HepG2 (cell line): ENCODE data around the gene ZNF416. TPM values are rescaled to one million over a fixed set of nuclear protein-coding genes. Genes with fewer than 3 reads are reported as not detected.

Source experiments
- ATAC-seq: fragments of 200-7000 bp; cut with Tn5 transposase; 3 replicates; pipeline ENCODE4 v1.9.1; 2020; ENCODE audit warnings: mild to moderate bottlenecking, moderate library complexity
- BruUV-seq: library from RNA; stranded (reverse); fragments of 400-500 nt; replicated peaks from 2 replicates; lab custom pipeline; 2021; lab: Mats Ljungman, UMichigan
- CTCF ChIA-PET: fragments of 300-600 bp; formaldehyde crosslinking; extraction: SDS; loops from one replicate; lab custom pipeline; 2021; ENCODE audit warnings: low total read pairs, inconsistent platforms, low intra/inter-chr PET ratio; lab: Yijun Ruan, JAX
- POLR2A ChIA-PET: fragments of 350-600 bp; sonication (Branson Sonifier 250); formaldehyde crosslinking; loops from one replicate; lab custom pipeline; 2020; ENCODE audit warnings: antibody characterized with exemption, inconsistent platforms; lab: Yijun Ruan, JAX
- DNase-seq: peaks from one replicate; pipeline ENCODE4 v3.0.0-alpha.2; 2015; ENCODE audit warnings: low spot score
- FAIRE-seq: peaks from 3 replicates; lab custom pipeline; 2011; peaks lifted over from hg19 to GRCh38; lab: Jason Lieb, UNC
- H2AFZ ChIP-seq: one replicate; pipeline ENCODE4 v1.6.1; 2011; ENCODE audit warnings: low read length, inconsistent platforms
- H3K27ac ChIP-seq: fragments of 300-600 bp; 3 replicates; pipeline ENCODE4 v1.8.0; 2011; ENCODE audit warnings: mixed run types, mild to moderate bottlenecking, mixed read lengths, low read length, inconsistent platforms; ENCODE audit not compliant: insufficient read depth; ENCODE audit errors: extremely low read length
- H3K27me3 ChIP-seq, 2 experiments: fragments of 200-600 bp in 1 of 2; 2 replicates in 1 of 2; 3 replicates in 1 of 2; pipeline versions ENCODE4 v1.6.0 to v1.8.0; 2011; ENCODE audit warnings: low read length in 2 of 2, mild to moderate bottlenecking in 2 of 2, moderate library complexity in 2 of 2, inconsistent platforms in 1 of 2; ENCODE audit not compliant: insufficient read depth in 2 of 2, control insufficient read depth in 1 of 2
- H3K36me3 ChIP-seq, 2 experiments: fragments of 200-600 bp in 1 of 2; replicated peaks in 1 of 2; 2 replicates in 1 of 2; 3 replicates in 1 of 2; pipeline versions ENCODE4 v1.5.1 to v1.8.0; 2011; ENCODE audit warnings: low read length in 2 of 2, inconsistent platforms in 1 of 2; ENCODE audit not compliant: insufficient read depth in 2 of 2, control insufficient read depth in 1 of 2
- H3K4me1 ChIP-seq: 2 replicates; pipeline ENCODE4 v1.5.1; 2012; ENCODE audit warnings: low read length, inconsistent platforms; ENCODE audit not compliant: insufficient read depth
- H3K4me2 ChIP-seq: 2 replicates; pipeline ENCODE4 v1.6.0; 2011; ENCODE audit warnings: low read depth, low read length, inconsistent platforms
- H3K4me3 ChIP-seq, 3 experiments: fragments of 200-600 bp in 1 of 3; sonication (generic), shearing (Covaris generic) in 1 of 3; replicated peaks in 1 of 3; 2 replicates each; pipeline ENCODE4 v1.5.1; 2011 to 2016; ENCODE audit warnings: low read length in 3 of 3, inconsistent platforms in 2 of 3, low read depth in 2 of 3, mild to moderate bottlenecking in 2 of 3, control low read depth in 1 of 3, mixed read lengths in 1 of 3; ENCODE audit not compliant: insufficient read depth in 1 of 3
- H3K79me2 ChIP-seq: one replicate; pipeline ENCODE4 v1.6.1; 2011; ENCODE audit warnings: low read length, inconsistent platforms; ENCODE audit not compliant: insufficient read depth
- H3K9ac ChIP-seq: 2 replicates; pipeline ENCODE4 v1.6.0; 2011; ENCODE audit warnings: mild to moderate bottlenecking, low read depth, low read length, inconsistent platforms; ENCODE audit not compliant: insufficient read depth
- H3K9me3 ChIP-seq: 2 replicates; pipeline ENCODE4 v1.5.1; 2012; ENCODE audit warnings: mild to moderate bottlenecking, low read length
- H4K20me1 ChIP-seq: 2 replicates; pipeline ENCODE4 v1.6.0; 2011; ENCODE audit warnings: inconsistent platforms, mild to moderate bottlenecking, low read length, moderate library complexity; ENCODE audit not compliant: insufficient read depth
- ARNT2 ChIP-seq: sonication (generic); formaldehyde crosslinking; IDR thresholded peaks from 2 replicates; pipeline ENCODE4 v1.8.0; 2022; ENCODE audit warnings: mild to moderate bottlenecking, low read depth, missing genetic modification reagents, moderate library complexity
- ATF2 ChIP-seq: sonication (generic); formaldehyde crosslinking; IDR thresholded peaks from 2 replicates; pipeline ENCODE4 v1.4.0; 2020; ENCODE audit warnings: missing genetic modification reagents
- BHLHE40 ChIP-seq: IDR thresholded peaks from 2 replicates; pipeline ENCODE4 v1.6.1; 2011; ENCODE audit warnings: low read length, improper control_type of control experiment
- HES4 ChIP-seq: sonication (generic); formaldehyde crosslinking; IDR thresholded peaks from 2 replicates; pipeline ENCODE4 v1.9.0; 2021; ENCODE audit warnings: mild to moderate bottlenecking, missing genetic modification reagents, borderline replicate concordance
- HNF4A ChIP-seq: sonication (generic); formaldehyde crosslinking; IDR thresholded peaks from 2 replicates; pipeline ENCODE4 v1.4.0; 2020; ENCODE audit warnings: missing genetic modification reagents
- KLF6 ChIP-seq: IDR thresholded peaks from 2 replicates; pipeline ENCODE4 v1.8.0; 2016; ENCODE audit warnings: missing biosample characterization, missing genetic modification reagents
- MXD4 ChIP-seq: IDR thresholded peaks from 2 replicates; pipeline ENCODE4 v1.6.1; 2016; ENCODE audit warnings: mild to moderate bottlenecking, missing biosample characterization, missing genetic modification reagents
- NFIC ChIP-seq: IDR thresholded peaks from 2 replicates; pipeline ENCODE4 v1.6.1; 2012; ENCODE audit warnings: mild to moderate bottlenecking, low read length, inconsistent platforms
- PRDM15 ChIP-seq: sonication (generic); formaldehyde crosslinking; IDR thresholded peaks from 2 replicates; pipeline ENCODE4 v1.4.0; 2020; ENCODE audit warnings: missing genetic modification reagents
- RFX1 ChIP-seq: fragments of 450-650 bp; IDR thresholded peaks from 2 replicates; pipeline ENCODE4 v1.6.1; 2017
- SMYD3 ChIP-seq: sonication (generic); formaldehyde crosslinking; IDR thresholded peaks from 2 replicates; pipeline ENCODE4 v1.8.1; 2023; ENCODE audit warnings: mild to moderate bottlenecking, missing genetic modification reagents
- SOX5 ChIP-seq: IDR thresholded peaks from 2 replicates; pipeline ENCODE4 v1.6.1; 2016; ENCODE audit warnings: borderline replicate concordance
- ZFP36L1 ChIP-seq: sonication (generic); formaldehyde crosslinking; IDR thresholded peaks from 2 replicates; pipeline ENCODE4 v1.8.0; 2022; ENCODE audit warnings: mild to moderate bottlenecking, missing genetic modification reagents, moderate library complexity
- ZNF431 ChIP-seq: sonication (generic); formaldehyde crosslinking; IDR thresholded peaks from 2 replicates; pipeline ENCODE4 v1.9.0; 2022; ENCODE audit warnings: missing genetic modification reagents, low read depth, mild to moderate bottlenecking, borderline replicate concordance
- ZNF709 ChIP-seq: sonication (generic); formaldehyde crosslinking; IDR thresholded peaks from 2 replicates; pipeline ENCODE4 v1.5.0; 2020; ENCODE audit warnings: mild to moderate bottlenecking, missing genetic modification reagents
- ZSCAN31 ChIP-seq: sonication (generic); formaldehyde crosslinking; IDR thresholded peaks from 2 replicates; pipeline ENCODE4 v1.5.0; 2020; ENCODE audit warnings: low read depth, mild to moderate bottlenecking, missing genetic modification reagents
- WGBS: methylation state at CpG from one replicate; pipeline ENCODE4 v1.1.6; 2017; ENCODE audit warnings: low lambda C conversion rate; 5-methylcytosine and 5-hydroxymethylcytosine counted together
- in situ Hi-C: cut with HindIII; loops from 2 replicates; pipeline ENCODE4 v1.10.0; 2017; ENCODE audit warnings: low pct_unique_long_range_greater_than_20kb; ENCODE audit not compliant: extremely low pct_ligation_motif_present
- intact Hi-C: fragments of 100-400 bp; cut with micrococcal nuclease; formaldehyde crosslinking; loops from one replicate; pipeline ENCODE4 v1.10.0; 2022; ENCODE audit not compliant: unreplicated experiment
- polyA plus RNA-seq, 8 experiments: library from polyadenylated mRNA; depleted of rRNA in 3 of 8; stranded (reverse) in 7 of 8; unstranded in 1 of 8; fragments of >200 nt; fragmentation: Illumina TruSeq in 4 of 8; extraction: Trizol in 4 of 8; gene quantifications; 2 replicates each; pipeline versions ENCODE4 v1.2.1 to v1.2.3, GENCODE V29; 2011 to 2016; ENCODE audit warnings: low read depth in 4 of 8, missing spikeins in 1 of 8, mixed read lengths in 1 of 8; ENCODE audit not compliant: insufficient read depth in 1 of 8
- total RNA-seq, 5 experiments: library from RNA; depleted of rRNA; stranded (reverse); fragments of >200 nt; fragmentation: Illumina TruSeq; extraction: Trizol; gene quantifications; 2 replicates each; pipeline ENCODE4 v1.2.3, GENCODE V29; 2016; ENCODE audit warnings: low read depth in 1 of 5
- TF ChIP-seq, protein P1 (sequence below): IDR thresholded peaks from 2 replicates; pipeline ENCODE4 v1.6.1; 2012; ENCODE audit warnings: inconsistent platforms
- TF ChIP-seq, protein P2 (sequence below): sonication (generic); formaldehyde crosslinking; IDR thresholded peaks from 2 replicates; pipeline ENCODE4 v1.8.0; 2022; ENCODE audit warnings: mild to moderate bottlenecking, missing genetic modification reagents, moderate library complexity
- TF ChIP-seq, protein P3 (sequence below): sonication (generic); formaldehyde crosslinking; IDR thresholded peaks from 2 replicates; pipeline ENCODE4 v1.9.0; 2022; ENCODE audit warnings: missing genetic modification reagents, mild to moderate bottlenecking, borderline replicate concordance

ZNF416 gene
- total and polyA plus RNA-seq, 2 of the 13 experiments (the other 11 are each of a cell fraction or from before 2014, with no cell fraction given) = 1.5 to 5.3 TPM

- CTCF ChIA-PET = no interaction called here
- TF ChIP-seq NFIC = no peak
- TF ChIP-seq, protein P1, sequence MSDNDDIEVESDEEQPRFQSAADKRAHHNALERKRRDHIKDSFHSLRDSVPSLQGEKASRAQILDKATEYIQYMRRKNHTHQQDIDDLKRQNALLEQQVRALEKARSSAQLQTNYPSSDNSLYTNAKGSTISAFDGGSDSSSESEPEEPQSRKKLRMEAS = no peak
- no peak for TF ChIP-seq SOX5 (CRISPR knock-in tag)
- TF ChIP-seq MXD4 (CRISPR knock-in tag) = no peak
- TF ChIP-seq, protein P2, sequence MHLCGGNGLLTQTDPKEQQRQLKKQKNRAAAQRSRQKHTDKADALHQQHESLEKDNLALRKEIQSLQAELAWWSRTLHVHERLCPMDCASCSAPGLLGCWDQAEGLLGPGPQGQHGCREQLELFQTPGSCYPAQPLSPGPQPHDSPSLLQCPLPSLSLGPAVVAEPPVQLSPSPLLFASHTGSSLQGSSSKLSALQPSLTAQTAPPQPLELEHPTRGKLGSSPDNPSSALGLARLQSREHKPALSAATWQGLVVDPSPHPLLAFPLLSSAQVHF (CRISPR knock-in tag) = no peak
- TF ChIP-seq ZFP36L1 (CRISPR knock-in tag) = no peak
- no peak for TF ChIP-seq HNF4A (CRISPR knock-in tag)
- no peak for TF ChIP-seq RFX1
- no peak for TF ChIP-seq HES4 (CRISPR knock-in tag)
- TF ChIP-seq KLF6 (CRISPR knock-in tag) = no peak
- TF ChIP-seq SMYD3 (CRISPR knock-in tag) = no peak
- TF ChIP-seq, protein P3, sequence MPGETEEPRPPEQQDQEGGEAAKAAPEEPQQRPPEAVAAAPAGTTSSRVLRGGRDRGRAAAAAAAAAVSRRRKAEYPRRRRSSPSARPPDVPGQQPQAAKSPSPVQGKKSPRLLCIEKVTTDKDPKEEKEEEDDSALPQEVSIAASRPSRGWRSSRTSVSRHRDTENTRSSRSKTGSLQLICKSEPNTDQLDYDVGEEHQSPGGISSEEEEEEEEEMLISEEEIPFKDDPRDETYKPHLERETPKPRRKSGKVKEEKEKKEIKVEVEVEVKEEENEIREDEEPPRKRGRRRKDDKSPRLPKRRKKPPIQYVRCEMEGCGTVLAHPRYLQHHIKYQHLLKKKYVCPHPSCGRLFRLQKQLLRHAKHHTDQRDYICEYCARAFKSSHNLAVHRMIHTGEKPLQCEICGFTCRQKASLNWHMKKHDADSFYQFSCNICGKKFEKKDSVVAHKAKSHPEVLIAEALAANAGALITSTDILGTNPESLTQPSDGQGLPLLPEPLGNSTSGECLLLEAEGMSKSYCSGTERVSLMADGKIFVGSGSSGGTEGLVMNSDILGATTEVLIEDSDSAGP (CRISPR knock-in tag) = no peak
- TF ChIP-seq ATF2 = no peak
- TF ChIP-seq BHLHE40 = no peak
- TF ChIP-seq PRDM15 (CRISPR knock-in tag) = no peak
- no peak for TF ChIP-seq ZNF709 (CRISPR knock-in tag)
- no peak for TF ChIP-seq ARNT2 (CRISPR knock-in tag)
- no peak for TF ChIP-seq ZNF431 (CRISPR knock-in tag)
- TF ChIP-seq ZSCAN31 (CRISPR knock-in tag) = no peak
Measured at GRCh38 chr19:57583104-57583520, 4.4 kb upstream of the ZNF416 start.

More at GRCh38 chr19:57583104-57583520, 4.4 kb upstream of the ZNF416 start:
- no peak overlapping the region for H3K4me3 ChIP-seq
- ATAC-seq (no peak), FAIRE-seq (no peak), DNase-seq (no peak)
- intact Hi-C loops (no loop called here), in situ Hi-C loops (no loop called here)
- no peak overlapping the region for H3K27ac ChIP-seq
- POLR2A ChIA-PET = no interaction called here
- BruUV-seq = no TSS peak
- H3K4me1 ChIP-seq = peaks cover 14% of the 10 kb centered on the region
- H2AFZ ChIP-seq = no peak overlapping the region
- peaks cover 2% of the 10 kb centered on the region for H3K79me2 ChIP-seq
- H4K20me1 ChIP-seq = no peaks in the 10 kb centered on the region
- no peak overlapping the region for H3K4me2 ChIP-seq
- no peaks in the 10 kb centered on the region for H3K9me3 ChIP-seq
- H3K9ac ChIP-seq = no peak overlapping the region
- 61% methylated on average over 12 of the region's 21 CpGs for WGBS
- no peaks in the 10 kb centered on the region; a peak in 1 of 5 replicates for H3K27me3 ChIP-seq
- no peaks in the 10 kb centered on the region for H3K36me3 ChIP-seq
